ENCODE measurements around the gene FHOD1. TPM values are rescaled to one million over a fixed set of nuclear protein-coding genes. Genes with fewer than 3 reads are reported as not detected.

The FHOD1 gene
- total RNA-seq, 4 donors from 2014 or later: 7.7 to 28.8 (median 15.3) TPM

DNA sequence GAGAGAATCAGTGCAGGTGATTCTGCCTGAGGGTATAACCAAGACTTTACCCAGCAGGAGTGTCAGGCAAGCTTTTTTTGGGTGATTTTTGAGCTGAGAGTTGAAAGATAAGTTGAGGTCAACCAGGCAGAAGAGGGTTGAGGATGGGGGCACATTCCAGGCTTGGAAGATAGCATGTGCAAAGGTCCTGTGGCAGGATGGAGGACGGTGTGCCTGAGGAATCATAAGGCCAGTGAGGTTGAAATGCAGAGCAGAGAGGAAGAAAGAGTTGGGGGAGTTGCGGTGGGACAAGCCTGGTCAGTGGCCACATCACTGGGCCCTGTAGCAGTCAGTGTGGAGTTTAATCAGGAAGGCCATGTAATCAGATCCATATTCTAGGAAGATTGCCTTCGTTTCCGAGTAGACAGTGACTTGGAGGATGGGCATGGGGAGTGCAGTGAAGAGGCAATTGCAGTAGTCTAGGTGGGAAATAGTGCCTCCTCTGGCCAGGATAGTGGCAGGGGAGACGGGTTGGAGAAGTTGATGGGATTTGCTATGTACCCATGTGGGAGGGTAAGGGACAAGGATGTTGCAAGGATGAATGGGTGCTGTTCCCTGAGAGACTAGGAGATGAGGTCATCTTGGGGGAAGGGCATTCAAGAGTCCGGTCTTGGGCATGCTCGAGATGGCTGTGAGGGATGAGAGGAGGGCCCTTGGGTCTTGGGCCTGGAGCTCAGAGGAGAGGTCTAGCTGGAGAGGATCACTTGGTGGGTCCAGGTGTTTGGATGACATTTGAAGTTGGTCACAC is 36.0 kb upstream of the FHOD1 start:
- Histone ChIP-seq H3K9me3 (no peaks in the 10 kb centered on the region), H3K36me3 (peaks cover 23% of the 10 kb centered on the region), H3K4me1 (peaks cover 20% of the 10 kb centered on the region), H3K27me3 (no peaks in the 10 kb centered on the region), H3K4me3 (no peak overlapping the region), H3K27ac (no peak overlapping the region)
- 84% methylated on average over 7 of the region's 7 CpGs for WGBS
- TF ChIP-seq POLR2AphosphoS5 (IDR thresholded peaks at IDR 0.05) (no peak), EP300 (IDR thresholded peaks at IDR 0.05) (no peak), POLR2A (IDR thresholded peaks at IDR 0.05) (no peak)
- TF ChIP-seq, protein P1, sequence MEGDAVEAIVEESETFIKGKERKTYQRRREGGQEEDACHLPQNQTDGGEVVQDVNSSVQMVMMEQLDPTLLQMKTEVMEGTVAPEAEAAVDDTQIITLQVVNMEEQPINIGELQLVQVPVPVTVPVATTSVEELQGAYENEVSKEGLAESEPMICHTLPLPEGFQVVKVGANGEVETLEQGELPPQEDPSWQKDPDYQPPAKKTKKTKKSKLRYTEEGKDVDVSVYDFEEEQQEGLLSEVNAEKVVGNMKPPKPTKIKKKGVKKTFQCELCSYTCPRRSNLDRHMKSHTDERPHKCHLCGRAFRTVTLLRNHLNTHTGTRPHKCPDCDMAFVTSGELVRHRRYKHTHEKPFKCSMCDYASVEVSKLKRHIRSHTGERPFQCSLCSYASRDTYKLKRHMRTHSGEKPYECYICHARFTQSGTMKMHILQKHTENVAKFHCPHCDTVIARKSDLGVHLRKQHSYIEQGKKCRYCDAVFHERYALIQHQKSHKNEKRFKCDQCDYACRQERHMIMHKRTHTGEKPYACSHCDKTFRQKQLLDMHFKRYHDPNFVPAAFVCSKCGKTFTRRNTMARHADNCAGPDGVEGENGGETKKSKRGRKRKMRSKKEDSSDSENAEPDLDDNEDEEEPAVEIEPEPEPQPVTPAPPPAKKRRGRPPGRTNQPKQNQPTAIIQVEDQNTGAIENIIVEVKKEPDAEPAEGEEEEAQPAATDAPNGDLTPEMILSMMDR (IDR thresholded peaks at IDR 0.05): no peak
- DNase-seq (ENCODE audit: low spot score in 2 of 2): no peak

DNA sequence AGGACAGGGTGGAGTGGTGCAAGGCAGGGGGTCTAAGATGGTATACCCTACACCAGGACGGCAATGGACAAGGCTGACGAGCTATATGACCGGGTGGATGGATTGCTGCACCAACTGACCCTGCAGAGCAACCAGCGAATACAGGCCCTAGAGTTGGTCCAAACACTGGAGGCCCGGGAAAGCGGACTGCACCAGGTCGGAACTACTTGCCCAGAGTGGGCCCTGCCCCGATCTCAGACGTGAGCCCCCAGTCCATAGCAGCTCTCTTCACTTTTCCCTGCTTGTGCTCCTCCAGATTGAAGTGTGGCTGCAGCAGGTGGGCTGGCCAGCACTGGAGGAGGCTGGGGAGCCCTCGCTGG is 35.1 kb upstream of the FHOD1 start:
- H3K4me3 ChIP-seq: no peak overlapping the region
- H3K27me3 ChIP-seq: no peaks in the 10 kb centered on the region
- TF ChIP-seq POLR2A (IDR thresholded peaks at IDR 0.05) (no peak), POLR2AphosphoS5 (IDR thresholded peaks at IDR 0.05) (no peak), EP300 (IDR thresholded peaks at IDR 0.05) (no peak)
- TF ChIP-seq, protein P1 (IDR thresholded peaks at IDR 0.05): no peak
- DNase-seq (ENCODE audit: low spot score in 2 of 2): no peak
- WGBS: 94% methylated on average over 6 of the region's 10 CpGs
- peaks cover 28% of the 10 kb centered on the region for H3K4me1 ChIP-seq
- H3K36me3 ChIP-seq: peaks cover 22% of the 10 kb centered on the region
- no peaks in the 10 kb centered on the region for H3K9me3 ChIP-seq
- no peak overlapping the region for H3K27ac ChIP-seq

DNA sequence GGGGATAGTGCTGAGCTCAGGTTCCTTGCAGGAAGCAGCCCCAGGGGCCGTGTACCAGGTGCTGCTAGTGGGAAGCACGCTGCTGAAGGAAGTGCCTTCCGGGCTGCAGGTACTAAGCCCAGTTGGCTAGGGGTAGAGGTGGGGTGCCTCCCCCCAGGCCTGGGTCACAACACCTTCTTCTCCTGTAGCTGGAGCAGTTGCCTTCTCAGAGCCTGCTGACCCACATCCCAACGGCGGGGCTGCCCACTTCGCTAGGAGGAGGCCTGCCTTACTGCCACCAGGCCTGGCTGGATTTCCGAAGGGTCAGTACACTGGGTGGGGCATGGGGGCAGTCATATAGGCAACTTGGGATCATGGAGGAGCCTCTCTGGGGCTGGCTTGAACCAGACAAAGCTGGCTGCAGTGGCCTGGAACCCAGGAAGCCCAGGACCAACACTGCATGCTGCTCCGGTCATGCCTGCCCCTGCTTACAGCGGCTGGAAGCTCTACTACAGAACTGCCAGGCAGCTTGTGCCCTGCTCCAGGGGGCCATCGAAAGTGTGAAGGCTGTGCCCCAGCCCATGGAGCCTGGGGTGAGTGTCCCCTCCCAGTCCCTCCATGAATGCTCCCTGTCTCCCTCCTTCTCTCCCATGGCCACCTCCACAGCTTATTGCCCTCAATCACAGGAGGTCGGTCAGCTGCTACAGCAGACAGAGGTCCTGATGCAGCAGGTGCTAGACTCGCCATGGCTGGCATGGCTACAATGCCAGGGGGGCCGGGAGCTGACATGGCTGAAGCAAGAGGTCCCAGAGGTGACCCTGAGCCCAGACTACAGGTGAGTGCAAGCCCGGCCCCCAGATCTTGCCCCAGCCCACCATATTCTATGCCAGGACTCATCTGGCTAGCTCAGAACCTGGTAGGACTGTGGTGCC is 34.5 kb upstream of the FHOD1 start:
- H3K4me1 ChIP-seq: peaks cover 33% of the 10 kb centered on the region
- H3K9me3 ChIP-seq: no peaks in the 10 kb centered on the region
- 96% methylated on average over 10 of the region's 14 CpGs for WGBS
- peaks cover 15% of the 10 kb centered on the region for H3K36me3 ChIP-seq
- TF ChIP-seq, protein P1 (IDR thresholded peaks at IDR 0.05): no peak
- TF ChIP-seq EP300 (IDR thresholded peaks at IDR 0.05) (no peak), POLR2AphosphoS5 (IDR thresholded peaks at IDR 0.05) (no peak), POLR2A (IDR thresholded peaks at IDR 0.05) (no peak)
- no peak for DNase-seq (ENCODE audit: low spot score in 2 of 2)
- H3K27ac ChIP-seq: no peak overlapping the region
- no peaks in the 10 kb centered on the region for H3K27me3 ChIP-seq
- no peak overlapping the region for H3K4me3 ChIP-seq

DNA sequence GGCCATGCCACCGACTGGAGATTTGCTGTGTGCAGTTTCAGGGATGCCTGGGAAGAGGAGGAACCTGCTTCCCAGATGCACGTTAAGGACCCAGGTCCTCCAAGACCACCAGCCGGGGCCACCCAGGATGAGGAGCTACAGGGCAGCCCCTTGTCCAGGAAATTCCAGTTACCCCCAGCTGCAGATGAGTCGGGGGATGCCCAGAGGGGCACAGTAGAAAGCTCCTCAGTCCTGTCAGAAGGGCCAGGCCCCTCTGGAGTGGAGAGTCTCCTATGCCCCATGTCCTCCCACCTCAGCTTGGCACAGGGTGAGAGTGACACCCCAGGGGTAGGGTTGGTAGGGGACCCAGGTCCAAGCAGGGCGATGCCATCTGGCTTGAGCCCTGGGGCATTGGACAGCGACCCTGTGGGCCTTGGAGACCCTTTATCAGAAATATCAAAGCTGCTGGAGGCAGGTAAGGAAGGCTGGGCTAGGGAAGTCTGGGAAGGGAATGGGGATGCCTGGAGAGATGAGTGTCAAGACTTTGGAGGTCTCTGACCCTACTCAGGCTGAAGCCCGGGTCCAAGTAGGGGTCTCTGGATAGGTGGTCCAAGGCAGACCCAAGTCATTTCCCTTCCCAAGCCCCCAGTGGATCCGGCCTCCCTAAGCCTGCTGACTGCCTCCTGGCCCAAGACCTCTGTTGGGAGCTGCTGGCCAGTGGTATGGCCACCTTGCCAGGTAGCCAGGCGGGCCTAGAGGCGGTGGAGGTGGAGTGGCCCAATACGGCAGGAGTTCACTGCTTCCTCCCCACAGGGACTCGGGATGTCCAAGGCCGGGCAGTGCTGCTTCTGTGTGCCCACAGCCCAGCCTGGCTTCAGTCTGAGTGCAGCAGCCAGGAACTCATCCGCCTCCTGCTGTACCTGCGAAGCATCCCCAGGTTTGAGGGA is 33.1 kb upstream of the FHOD1 start:
- Histone ChIP-seq H3K36me3 (peaks cover 16% of the 10 kb centered on the region), H3K27ac (no peak overlapping the region), H3K4me3 (peak overlapping the region; percentile 74), H3K27me3 (no peaks in the 10 kb centered on the region), H3K9me3 (no peaks in the 10 kb centered on the region), H3K4me1 (peaks cover 36% of the 10 kb centered on the region)
- WGBS: 92% methylated on average over 10 of the region's 15 CpGs
- DNase-seq (ENCODE audit: low spot score in 2 of 2): no peak
- TF ChIP-seq POLR2A (IDR thresholded peaks at IDR 0.05) (no peak), POLR2AphosphoS5 (IDR thresholded peaks at IDR 0.05) (no peak), EP300 (IDR thresholded peaks at IDR 0.05) (no peak)
- TF ChIP-seq, protein P1 (IDR thresholded peaks at IDR 0.05): no peak

All from suprapubic skin (tissue), 4 donors.